NCI-H1436 treated with DMSO at 0.1 percent for 48 hours (cell line): ENCODE measurements around the gene MEIS1.
A peak's percentile ranks its signal among the peaks of the same experiment; 100 is the strongest.

Experiments
- DNase-seq: peaks from one replicate; lab custom pipeline; 2025; lab: John Stamatoyannopoulos, UW

Gene MEIS1

GRCh38 chr2:66431846-66432587 lies 2.9 kb upstream of the MEIS1 start:
- DNase-seq, result no peak

DNA sequence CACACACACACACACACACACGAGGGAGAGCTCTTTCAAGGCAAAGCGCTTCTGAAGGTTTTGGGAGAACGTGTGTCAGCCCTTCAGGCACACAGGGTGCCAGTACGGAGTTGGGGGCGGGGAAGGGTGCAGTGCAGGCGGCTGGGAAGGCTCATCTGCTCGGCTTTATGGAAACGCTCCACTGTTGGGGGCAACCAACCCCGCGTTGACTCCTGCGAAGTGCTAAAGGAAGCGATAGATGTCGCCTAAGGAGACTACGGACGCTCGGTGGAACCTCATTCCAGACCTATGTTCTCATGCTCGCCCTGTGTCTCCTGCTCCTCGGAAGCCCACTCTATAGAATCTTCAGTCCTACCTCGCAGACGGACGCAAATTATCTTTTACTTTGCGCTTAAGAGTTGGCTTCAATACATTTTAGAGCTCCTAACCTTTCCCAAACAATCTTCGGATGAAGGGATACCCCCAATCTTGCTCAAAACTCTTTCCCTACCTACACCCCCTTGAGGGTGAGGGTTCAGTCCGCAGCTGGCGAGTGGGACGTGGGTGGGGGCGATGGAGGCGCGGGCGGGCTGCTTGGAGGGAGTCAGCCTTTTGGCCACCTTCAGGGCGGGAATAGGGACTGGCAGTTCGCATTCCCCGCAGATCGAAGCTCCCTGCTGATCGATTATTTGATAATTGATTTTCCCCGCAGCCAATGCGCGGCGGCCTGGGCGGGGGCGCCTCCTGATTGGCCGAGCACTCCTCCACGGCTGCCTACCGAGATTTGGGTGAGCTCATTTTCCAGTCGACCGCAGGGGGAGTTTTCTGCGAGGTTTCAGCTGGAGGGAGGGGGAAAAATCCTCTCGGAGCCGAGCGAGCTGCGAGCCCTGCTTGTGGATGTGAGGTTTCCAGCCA lies 1.9 kb upstream of the MEIS1 start:
- DNase-seq, result peak; percentile 78

- DNase-seq, result no peak
Observed at GRCh38 chr2:66433695-66433944, 1.3 kb upstream of the MEIS1 start.

- DNase-seq, result no peak
Observed at GRCh38 chr2:66433945-66434678, 813 bp upstream of the MEIS1 start.

DNA sequence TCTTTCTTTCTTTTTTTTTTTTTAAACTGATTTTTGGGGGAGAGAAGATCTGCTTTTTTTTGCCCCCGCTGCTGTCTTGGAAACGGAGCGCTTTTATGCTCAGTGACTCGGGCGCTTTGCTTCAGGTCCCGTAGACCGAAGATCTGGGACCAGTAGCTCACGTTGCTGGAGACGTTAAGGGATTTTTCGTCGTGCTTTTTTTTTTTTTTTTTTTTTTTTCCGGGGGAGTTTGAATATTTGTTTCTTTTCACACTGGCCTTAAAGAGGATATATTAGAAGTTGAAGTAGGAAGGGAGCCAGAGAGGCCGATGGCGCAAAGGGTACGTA lies 587 bp downstream of the MEIS1 start:
- no peak for DNase-seq

GRCh38 chr2:66435963-66436362 lies 1.0 kb downstream of the MEIS1 start:
- DNase-seq, result no peak

DNA sequence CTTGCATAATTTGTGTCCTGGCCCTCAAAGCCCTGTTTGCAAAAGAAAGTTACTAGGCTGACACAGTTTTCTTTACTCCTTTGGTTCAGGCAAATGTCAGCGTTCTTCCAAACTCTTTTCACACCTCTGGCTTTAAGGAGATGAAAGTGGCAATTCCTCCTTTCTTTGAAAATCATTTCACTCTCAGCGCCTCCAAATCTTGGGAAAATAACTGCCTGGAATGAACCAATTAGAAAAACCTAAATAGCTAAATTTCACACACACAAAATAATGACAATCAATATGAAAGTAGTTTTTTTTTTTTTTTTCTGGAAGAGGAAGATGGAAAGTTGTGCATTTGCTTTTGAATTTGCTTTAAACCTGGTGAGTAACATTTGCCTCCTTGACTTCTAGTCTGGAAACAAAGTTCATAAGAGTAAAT lies 1.7 kb downstream of the MEIS1 start:
- no peak for DNase-seq

DNA sequence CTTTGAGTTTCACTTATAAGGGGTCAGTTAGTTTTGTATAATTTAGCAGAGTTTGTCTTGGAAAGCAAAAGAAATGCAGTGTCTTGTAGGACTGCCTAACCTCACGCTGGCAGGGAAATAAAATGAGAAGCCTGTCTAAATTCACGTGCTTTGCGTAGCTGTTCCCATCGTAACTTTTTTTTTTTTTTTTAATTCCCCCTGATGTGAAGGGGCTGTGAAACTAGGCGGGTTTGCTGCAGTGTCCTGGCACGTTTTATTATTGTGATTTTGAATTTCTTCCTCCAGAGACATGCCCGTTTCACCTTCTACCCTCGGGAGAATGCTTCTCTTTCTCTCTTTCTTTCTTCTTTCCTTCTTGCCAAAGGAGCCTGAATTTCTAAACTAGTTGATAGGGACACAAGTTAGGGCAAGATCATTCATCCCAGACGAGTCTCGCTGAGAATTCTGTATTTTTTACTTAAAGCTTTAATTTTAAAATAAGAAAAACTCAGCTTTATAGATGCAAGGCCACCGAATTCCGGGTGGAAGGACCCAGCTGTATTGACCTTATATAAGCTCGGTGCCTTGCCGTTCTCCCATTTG lies 2.3 kb downstream of the MEIS1 start:
- DNase-seq, result no peak

DNA sequence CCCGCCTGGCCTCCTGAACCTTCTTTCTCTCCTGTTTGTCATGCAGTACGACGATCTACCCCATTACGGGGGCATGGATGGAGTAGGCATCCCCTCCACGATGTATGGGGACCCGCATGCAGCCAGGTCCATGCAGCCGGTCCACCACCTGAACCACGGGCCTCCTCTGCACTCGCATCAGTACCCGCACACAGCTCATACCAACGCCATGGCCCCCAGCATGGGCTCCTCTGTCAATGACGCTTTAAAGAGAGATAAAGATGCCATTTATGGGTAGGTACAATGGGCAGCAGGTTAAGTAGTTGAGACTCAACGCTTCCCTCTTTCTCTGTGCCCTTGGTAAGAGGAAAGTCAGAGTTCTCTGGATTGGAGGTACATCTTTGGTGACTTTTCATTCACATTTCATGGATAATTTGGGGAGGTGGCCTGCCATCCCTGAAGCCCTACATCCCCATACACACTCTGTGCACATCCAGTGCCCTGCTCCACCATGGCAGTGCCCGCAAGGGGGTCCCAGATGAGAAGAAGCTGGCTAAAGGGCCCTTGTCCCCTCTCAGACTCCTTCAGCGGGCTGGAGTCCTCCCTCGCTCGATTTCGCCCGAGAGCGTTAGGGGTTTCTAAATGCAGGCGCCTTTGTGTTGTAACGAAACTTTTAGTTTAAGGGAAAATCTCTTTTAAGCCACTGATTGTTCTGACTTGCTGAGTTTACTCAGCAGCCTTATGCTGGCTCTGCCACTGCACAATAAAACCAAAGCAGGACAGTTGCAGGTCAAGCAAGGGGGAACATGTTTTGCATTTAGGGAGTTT lies 3.0 kb downstream of the MEIS1 start:
- no peak for DNase-seq

- no peak for DNase-seq
Observed at GRCh38 chr2:66438498-66438833, 3.5 kb downstream of the MEIS1 start.

- no peak for DNase-seq
Observed at GRCh38 chr2:66438891-66439811, 4.2 kb downstream of the MEIS1 start.

DNA sequence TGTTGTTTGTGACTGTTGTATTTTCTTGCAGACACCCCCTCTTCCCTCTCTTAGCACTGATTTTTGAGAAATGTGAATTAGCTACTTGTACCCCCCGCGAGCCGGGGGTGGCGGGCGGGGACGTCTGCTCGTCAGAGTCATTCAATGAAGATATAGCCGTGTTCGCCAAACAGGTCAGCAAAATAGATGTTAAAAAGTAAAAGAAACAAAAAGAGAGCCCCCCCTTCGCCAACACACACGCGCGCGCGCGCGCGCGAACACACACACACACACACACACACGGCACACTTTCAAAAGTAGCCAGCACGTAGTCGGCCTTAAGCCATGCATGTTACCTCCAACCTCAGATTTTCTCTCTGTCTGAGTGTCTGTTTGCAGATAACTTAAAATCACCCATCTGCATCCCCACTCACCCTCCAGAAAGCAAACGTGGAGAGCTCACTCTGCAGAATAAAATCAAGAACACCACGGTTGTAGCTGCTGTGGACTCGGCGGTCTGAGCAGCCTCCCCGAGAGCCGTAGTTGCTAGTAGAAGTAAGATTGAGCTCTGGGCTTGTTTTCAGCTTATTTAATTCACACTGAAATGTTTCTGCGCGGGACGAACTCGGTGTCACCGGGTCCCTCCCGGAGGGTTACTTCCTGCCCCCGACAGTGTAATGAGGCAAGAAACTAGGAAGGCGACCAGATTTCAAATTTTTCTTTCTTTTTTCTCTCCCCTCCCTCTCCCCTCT lies 5.1 kb downstream of the MEIS1 start:
- DNase-seq, result no peak

GRCh38 chr2:66440708-66441497 lies 6.0 kb downstream of the MEIS1 start:
- no peak for DNase-seq

- no peak for DNase-seq
Observed at GRCh38 chr2:66441581-66442320, 6.8 kb downstream of the MEIS1 start.

GRCh38 chr2:66442516-66443185 lies 7.7 kb downstream of the MEIS1 start:
- DNase-seq, result no peak

DNA sequence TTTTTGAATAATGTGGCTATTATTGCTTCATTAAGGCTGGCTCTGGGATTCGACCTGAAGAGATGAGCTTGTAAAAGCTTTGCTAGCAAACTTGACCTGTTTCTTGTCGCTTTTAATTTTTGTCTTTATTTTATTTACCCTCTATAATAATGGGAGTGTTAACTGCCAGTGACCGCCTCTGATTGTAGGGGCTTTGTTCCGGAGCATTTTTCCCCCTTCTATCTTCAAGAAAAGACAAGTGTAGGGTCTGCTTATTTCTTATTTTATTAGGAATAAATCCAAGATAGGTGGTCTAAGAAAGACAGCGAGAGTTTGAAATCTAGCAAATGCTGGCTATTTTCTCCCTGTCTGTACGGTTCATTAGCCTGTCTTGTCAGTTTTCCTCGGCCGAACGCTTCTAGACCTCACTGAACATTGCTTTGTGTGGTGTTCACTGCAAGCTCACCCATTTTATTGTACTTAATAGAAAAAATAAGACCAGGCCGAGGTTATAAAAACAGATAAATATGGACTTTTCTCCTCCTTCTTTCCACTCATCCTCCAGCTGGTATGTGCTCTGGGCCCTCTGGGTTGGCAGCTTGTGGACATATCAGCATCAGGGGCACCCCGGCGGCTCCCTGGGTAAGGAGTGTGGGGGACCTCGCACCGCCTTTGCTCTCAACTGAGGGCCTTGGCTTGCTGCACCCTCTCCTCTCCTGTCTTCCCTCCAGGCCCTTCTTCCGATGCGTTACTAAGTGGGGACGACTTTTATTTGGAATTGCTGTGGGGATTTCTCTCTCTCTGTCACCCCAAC lies 8.5 kb downstream of the MEIS1 start:
- DNase-seq, result no peak
